Nephron (organoid): ENCODE results near the gene GMCL1.

Source experiments
- H3K27ac Mint-ChIP-seq, 3 experiments: 2 replicates each; pipeline ENCODE4 v1.8.0; 2020; ENCODE audit warnings: mixed read lengths in 3 of 3, mild to moderate bottlenecking in 2 of 3, moderate library complexity in 1 of 3
- H3K27me3 Mint-ChIP-seq: 2 replicates; pipeline ENCODE4 v1.8.0; 2021; ENCODE audit warnings: low read depth, mild to moderate bottlenecking, moderate library complexity, mixed read lengths
- H3K36me3 Mint-ChIP-seq: 2 replicates; pipeline ENCODE4 v1.8.0; 2020; ENCODE audit warnings: low read depth, mixed read lengths
- H3K4me1 Mint-ChIP-seq: 2 replicates; pipeline ENCODE4 v1.8.0; 2020; ENCODE audit warnings: mixed read lengths
- H3K4me3 Mint-ChIP-seq, 3 experiments: 2 replicates each; pipeline ENCODE4 v1.8.0; 2020; ENCODE audit warnings: mild to moderate bottlenecking in 3 of 3, mixed read lengths in 3 of 3, moderate library complexity in 2 of 3
- H3K9me3 Mint-ChIP-seq: 2 replicates; pipeline ENCODE4 v1.8.0; 2020; ENCODE audit warnings: mixed read lengths
- CTCF ChIP-seq, 3 experiments: fragments of 200-600 bp; sonication (generic); IDR thresholded peaks; one replicate each; pipeline ENCODE4 v1.5.0; 2021; ENCODE audit warnings: antibody characterized with exemption in 3 of 3; ENCODE audit not compliant: unreplicated experiment in 3 of 3

GMCL1 gene

GRCh38 chr2:69796174-69796573, 33.3 kb upstream of the GMCL1 start:
- Mint-ChIP-seq H3K27me3 (no peaks in the 10 kb centered on the region), H3K4me3 (peak overlapping the region; percentile 27 to 62 (median 33)), H3K4me1 (peaks cover 41% of the 10 kb centered on the region), H3K27ac (peak overlapping the region; percentile 72 to 95 (median 82)), H3K36me3 (no peaks in the 10 kb centered on the region), H3K9me3 (no peaks in the 10 kb centered on the region)
- TF ChIP-seq CTCF (IDR thresholded peaks at IDR 0.05; ENCODE audit: unreplicated experiment in 3 of 3) = no peak

GRCh38 chr2:69797235-69797634, 32.2 kb upstream of the GMCL1 start:
- H3K4me1 Mint-ChIP-seq = peaks cover 47% of the 10 kb centered on the region

GRCh38 chr2:69797836-69798289, 31.6 kb upstream of the GMCL1 start:
- H3K4me3 Mint-ChIP-seq = peak overlapping the region; percentile 80 to 85 (median 83)
- no peak for TF ChIP-seq CTCF (IDR thresholded peaks at IDR 0.05; ENCODE audit: unreplicated experiment in 3 of 3)
- H3K9me3 Mint-ChIP-seq = no peaks in the 10 kb centered on the region
- H3K4me1 Mint-ChIP-seq = peaks cover 48% of the 10 kb centered on the region
- no peaks in the 10 kb centered on the region for H3K27me3 Mint-ChIP-seq
- H3K36me3 Mint-ChIP-seq = peaks cover 6% of the 10 kb centered on the region
- H3K27ac Mint-ChIP-seq = peak overlapping the region; percentile 92 to 99 (median 95)

More at GRCh38 chr2:69797235-69797634, 32.2 kb upstream of the GMCL1 start:
- H3K36me3 Mint-ChIP-seq = peaks cover 5% of the 10 kb centered on the region
- no peaks in the 10 kb centered on the region for H3K27me3 Mint-ChIP-seq
- H3K9me3 Mint-ChIP-seq = no peaks in the 10 kb centered on the region
- H3K4me3 Mint-ChIP-seq = peak overlapping the region; percentile 80 to 85 (median 83)
- no peak for TF ChIP-seq CTCF (IDR thresholded peaks at IDR 0.05; ENCODE audit: unreplicated experiment in 3 of 3)
- H3K27ac Mint-ChIP-seq = peak overlapping the region; percentile 92 to 99 (median 95)

- Mint-ChIP-seq H3K4me3 (peak overlapping the region; percentile 80 to 85 (median 83)), H3K4me1 (peaks cover 48% of the 10 kb centered on the region), H3K27ac (peak overlapping the region; percentile 92 to 99 (median 95)), H3K36me3 (peaks cover 7% of the 10 kb centered on the region), H3K27me3 (no peaks in the 10 kb centered on the region), H3K9me3 (no peaks in the 10 kb centered on the region)
- no peak for TF ChIP-seq CTCF (IDR thresholded peaks at IDR 0.05; ENCODE audit: unreplicated experiment in 3 of 3)
Observed at GRCh38 chr2:69798290-69798908, 31.1 kb upstream of the GMCL1 start.

- H3K36me3 Mint-ChIP-seq = peaks cover 10% of the 10 kb centered on the region
- TF ChIP-seq CTCF (IDR thresholded peaks at IDR 0.05; ENCODE audit: unreplicated experiment in 3 of 3) = no peak
- H3K27me3 Mint-ChIP-seq = no peaks in the 10 kb centered on the region
- H3K4me3 Mint-ChIP-seq = peak overlapping the region; percentile 80 to 85 (median 83)
- no peaks in the 10 kb centered on the region for H3K9me3 Mint-ChIP-seq
- peak overlapping the region; percentile 92 to 99 (median 95) for H3K27ac Mint-ChIP-seq
- peaks cover 48% of the 10 kb centered on the region for H3K4me1 Mint-ChIP-seq
Observed at GRCh38 chr2:69798909-69799526, 30.4 kb upstream of the GMCL1 start.
